ENCODE results near the gene DIP2C.
"Not testable (repeated sequence)": the region's sequence is repeated elsewhere in the genome, so short reads cannot be mapped to it uniquely, and the experiment has no call there.

The DIP2C gene

GRCh38 chr10:607545-608185 is 81.8 kb downstream of the DIP2C start:
- no peak for DNase-seq

GRCh38 chr10:606762-607544 is 82.5 kb downstream of the DIP2C start:
- no peak for DNase-seq

DNA sequence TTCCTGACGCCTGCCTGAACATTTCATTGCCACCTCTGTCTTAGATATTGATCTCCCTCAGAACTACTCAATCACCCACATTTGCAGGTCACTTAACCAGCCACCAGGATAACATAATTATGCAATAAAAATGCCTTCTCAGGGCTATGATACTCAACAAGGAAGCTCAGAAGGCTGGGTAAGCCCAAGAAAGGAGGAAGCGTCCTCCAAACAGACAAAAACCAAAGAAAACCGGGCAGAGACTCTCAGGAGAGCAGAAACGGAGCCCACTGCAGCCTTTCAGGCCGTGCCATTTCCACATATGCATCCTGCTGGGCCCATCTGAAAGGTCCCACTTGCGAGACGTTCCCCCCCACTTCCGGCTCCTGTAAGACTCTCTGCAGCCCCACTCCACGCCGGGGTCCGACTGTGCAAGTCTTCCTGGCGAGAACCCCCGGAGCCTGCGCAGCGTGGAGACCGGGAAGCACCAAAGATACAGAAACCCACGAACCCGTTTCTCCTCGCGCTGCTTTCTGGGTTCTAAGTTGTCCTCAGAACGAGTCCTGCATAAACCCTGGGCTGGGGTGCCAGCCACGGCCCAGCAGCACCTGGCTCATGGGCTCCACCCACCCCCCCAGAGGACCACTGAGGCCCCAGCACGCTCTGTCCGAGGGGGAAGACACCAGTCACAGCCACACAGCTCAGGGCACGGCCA is 83.7 kb downstream of the DIP2C start:
- no peak for DNase-seq

GRCh38 chr10:604716-605631 is 84.5 kb downstream of the DIP2C start:
- no peak for DNase-seq

GRCh38 chr10:603745-604144 is 85.7 kb downstream of the DIP2C start:
- DNase-seq = no peak

- no peak for DNase-seq
These were observed 87.0 kb downstream of the DIP2C start for GRCh38 chr10:602391-603005.

DNA sequence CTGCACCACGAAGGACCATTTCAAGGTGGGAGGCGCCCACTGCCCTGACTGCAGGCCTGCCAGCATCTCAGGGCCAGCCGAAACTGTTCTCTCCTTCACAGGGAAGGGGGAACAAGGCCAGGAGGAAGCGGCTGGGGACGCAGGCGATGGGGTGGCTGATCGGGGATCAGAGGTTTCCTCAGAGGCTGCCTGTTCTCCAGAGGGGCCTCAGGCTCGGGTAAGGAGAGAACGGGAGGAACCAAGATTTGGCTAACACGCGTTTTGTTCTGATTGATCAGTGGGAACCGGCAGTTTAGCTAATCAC is 87.9 kb downstream of the DIP2C start:
- DNase-seq = no peak

DNA sequence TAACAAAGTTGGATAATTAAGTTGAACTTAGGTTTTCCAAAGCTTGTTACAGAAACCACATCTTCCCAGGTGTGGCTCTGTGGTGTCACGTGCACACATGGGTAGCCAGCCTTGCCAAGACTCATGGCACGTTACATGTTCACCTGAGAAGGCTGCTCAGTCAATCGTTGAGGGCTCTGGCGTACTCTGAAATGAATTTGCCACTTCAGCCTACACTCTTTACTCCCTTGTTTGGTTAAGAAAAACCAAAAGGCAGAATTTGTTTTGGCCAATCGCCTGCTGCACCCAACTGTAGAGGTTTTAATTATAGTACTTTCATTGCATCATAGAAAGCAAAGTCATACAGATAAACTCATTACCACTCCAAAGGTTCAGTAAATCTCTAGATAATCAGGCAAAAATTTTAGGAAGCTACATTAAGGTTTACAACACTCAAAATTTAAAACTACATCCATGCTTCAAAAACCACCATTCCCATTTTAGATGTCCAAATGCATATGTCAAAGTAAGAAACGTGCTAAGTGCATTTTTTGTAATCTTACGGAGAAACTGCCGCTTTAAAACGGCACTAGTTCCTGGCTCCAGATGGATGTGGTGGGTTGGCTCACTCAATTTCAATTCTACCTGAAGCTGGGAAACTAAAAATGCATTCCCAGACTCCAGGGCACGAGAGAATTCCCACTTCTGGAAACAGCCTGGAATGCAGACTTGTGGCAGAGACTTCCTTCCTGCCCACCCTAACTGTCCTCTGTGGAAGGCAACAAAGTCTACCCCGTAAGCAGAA is 88.4 kb downstream of the DIP2C start:
- no peak for DNase-seq

DNA sequence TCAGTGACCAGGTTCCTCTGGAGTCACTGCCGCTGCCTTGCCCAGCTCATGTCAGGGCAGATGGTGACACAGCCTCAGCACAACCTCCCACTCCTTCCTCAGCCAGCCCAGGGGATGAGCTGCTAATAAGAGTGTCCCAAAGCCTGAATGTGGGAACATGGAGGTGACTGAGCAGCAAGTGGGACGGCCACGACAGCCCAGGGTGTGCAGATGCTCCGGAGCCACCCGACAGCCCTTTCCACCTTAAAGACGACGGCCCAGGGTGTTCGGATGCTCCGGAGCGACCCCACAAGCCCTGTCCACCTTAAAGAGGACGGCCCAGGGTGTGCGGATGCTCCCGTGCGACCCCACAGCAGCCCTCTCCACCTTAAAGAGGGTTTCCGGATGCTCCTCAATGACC is 89.2 kb downstream of the DIP2C start:
- DNase-seq = no peak

- no peak for DNase-seq
These were observed 89.7 kb downstream of the DIP2C start for GRCh38 chr10:599767-600166.

- DNase-seq = no peak
These were observed 90.9 kb downstream of the DIP2C start for GRCh38 chr10:598415-599170.

GRCh38 chr10:597976-598375 is 91.5 kb downstream of the DIP2C start:
- no peak for DNase-seq

GRCh38 chr10:596725-597345 is 92.6 kb downstream of the DIP2C start:
- no peak for DNase-seq

GRCh38 chr10:596131-596530 is 93.3 kb downstream of the DIP2C start:
- DNase-seq = not testable (repeated sequence)

DNA sequence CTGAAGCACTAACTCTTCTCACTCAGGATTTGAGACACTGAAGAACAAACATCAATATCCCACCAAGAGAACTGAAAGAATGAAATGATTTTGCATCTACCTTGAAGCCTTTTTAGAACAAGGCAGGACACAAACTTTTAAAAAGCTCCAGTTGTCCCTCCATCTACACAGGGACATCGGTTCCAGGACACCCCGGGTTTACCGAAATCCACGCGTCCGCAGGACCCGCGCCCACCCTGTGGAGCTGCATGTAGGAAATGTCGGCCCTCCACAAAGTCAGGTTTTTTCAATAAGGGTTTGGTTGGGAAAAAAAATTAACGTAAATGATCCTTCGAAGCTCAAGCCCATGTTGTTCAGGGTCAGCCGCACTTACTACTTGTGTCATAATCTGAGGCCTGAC is 94.0 kb downstream of the DIP2C start:
- no peak for DNase-seq

DNA sequence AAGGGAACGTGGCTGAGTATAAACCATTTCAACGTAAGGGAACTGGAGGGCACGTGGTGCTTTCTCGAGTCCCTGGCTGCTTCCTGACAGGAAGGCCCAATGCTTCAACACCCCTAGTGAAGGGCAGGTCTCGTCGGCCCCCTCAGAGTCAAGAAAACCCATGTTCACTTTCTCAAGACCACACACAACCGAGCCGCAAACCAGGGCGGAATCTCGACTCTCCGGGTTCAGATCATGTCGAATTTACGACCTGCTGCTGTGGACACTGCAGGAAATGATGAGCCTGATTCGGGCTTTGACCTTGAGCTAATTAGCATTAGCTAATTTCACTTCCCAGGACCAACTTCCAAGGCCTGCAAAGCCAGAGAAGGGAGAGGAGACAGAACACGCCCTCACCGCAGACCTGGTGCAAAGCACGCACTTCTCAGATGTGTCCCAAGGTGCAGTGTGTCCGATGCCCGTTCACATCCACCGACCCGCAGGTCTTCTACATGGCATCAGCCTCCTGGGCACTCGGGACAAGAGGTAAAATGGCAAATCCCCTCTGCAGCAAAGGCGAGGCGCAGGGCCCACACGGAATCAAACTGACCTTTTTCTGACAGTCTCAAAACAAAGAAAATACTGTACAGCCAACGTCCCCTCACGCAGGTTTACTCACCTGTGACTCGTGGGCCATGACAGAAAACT is 94.7 kb downstream of the DIP2C start:
- DNase-seq = no peak

- no peak for DNase-seq
These were observed 95.5 kb downstream of the DIP2C start for GRCh38 chr10:593901-594457.

DNA sequence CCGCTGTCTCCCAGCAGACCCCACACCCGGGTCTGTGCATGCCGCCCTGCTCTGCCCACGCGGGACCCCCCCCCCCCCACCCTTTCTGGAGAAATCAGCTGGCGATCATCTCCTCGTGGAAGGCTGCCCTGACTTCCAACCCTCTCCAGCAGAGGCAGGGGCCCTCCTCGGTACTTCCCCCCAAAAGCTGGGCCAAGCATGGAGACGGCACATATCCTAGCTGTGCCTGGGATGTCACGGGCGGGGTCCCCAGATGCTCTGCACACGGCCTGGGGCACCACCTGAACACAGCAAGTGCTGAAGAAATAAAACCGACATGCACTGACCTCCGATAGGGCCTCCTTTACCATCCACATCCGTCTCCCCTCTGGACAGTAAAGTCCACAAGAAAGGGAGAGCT is 96.0 kb downstream of the DIP2C start:
- DNase-seq = no peak

GRCh38 chr10:593016-593415 is 96.5 kb downstream of the DIP2C start:
- no peak for DNase-seq

DNA sequence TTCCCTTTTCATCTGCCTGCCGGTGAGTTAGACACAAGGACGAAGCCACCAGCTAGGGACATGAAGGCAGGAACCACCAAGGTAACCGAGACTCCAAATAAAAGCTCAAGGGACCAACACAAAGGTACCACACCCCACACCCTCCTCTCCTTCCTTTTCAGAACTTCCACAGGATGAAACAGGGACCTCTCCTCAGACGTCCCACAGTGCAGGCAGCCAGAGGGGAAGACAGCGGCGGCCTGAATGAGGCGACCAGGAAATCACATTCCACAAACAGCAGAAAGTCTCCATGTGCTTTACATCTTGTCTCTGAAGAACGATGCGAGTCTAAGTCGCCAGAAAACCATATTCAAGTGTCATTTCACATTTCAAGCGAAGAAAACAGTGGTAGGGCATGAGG is 97.8 kb downstream of the DIP2C start:
- no peak for DNase-seq

All from activated CD8-positive, alpha-beta memory T cell treated with anti-CD3 and anti-CD28 coated beads, Interleukin-2, amount 50 U/mL, for 48 hours (primary cell).